Non-pigmented ciliary epithelial cell (primary cell): Measurements from ENCODE around the gene COCH.
A peak's percentile ranks its signal among the peaks of the same experiment; 100 is the strongest.
"Not testable (repeated sequence)": the region's sequence is repeated elsewhere in the genome, so short reads cannot be mapped to it uniquely, and the experiment has no call there.

ENCODE experiments used
- DNase-seq: peaks from one replicate; pipeline ENCODE4 v3.0.0-alpha.2; 2010; ENCODE audit warnings: low read depth

COCH gene

DNA sequence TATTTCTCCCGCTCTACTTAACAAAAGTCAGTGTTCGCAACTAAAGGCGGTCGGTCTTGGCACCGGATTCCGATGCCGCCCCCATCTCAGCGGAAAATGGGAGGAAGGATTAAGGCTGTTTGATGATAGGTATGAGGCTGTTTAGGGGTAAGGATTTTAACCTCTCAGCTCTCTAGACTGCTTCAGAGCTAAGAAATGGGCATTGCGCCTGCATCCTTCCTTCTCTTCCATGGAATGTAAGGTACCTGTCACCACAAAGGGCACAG is 1.4 kb downstream of the COCH start:
- DNase-seq: no peak

DNA sequence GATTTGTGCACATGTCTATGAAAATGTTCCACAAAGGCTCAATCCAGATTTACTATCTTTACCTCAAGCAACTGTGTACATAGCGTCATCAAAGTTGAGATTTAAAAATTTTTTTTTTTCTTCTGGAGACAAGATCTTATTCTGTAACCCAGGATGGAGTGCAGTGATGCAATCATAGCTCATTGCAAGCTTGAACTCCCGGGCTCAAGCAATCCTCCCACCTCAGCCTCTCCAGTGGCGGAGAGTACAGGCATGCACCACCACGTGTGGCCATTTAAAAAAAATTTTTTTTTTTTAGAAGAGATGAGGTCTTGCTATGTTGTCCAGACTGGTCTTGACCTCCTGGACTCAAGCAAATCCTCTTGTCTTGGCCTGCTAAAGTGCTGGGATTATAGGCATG is 2.3 kb downstream of the COCH start:
- DNase-seq: no peak

DNA sequence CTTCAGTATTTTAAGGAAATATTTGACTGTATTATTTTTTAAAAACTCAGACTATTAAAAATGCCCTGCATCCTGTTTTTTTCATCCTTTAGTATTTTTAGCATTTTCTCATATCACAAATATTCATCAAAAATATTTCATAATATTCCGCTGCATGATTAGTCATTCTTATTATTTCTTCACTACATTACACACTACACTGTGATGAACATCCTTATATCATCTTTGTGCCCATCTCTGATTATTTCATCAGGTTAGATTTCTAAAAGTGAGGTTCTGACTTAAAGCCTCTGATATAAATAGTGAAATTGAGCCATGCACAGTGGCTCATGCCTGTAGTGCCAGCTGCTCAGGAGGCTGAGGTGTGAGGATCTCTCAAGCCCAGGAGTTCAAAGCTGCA is 8.1 kb downstream of the COCH start:
- no peak for DNase-seq

GRCh38 chr14:30883508-30884294 is 9.3 kb downstream of the COCH start:
- no peak for DNase-seq

- no peak for DNase-seq
Observed at GRCh38 chr14:30884901-30885300, 10.5 kb downstream of the COCH start.

DNA sequence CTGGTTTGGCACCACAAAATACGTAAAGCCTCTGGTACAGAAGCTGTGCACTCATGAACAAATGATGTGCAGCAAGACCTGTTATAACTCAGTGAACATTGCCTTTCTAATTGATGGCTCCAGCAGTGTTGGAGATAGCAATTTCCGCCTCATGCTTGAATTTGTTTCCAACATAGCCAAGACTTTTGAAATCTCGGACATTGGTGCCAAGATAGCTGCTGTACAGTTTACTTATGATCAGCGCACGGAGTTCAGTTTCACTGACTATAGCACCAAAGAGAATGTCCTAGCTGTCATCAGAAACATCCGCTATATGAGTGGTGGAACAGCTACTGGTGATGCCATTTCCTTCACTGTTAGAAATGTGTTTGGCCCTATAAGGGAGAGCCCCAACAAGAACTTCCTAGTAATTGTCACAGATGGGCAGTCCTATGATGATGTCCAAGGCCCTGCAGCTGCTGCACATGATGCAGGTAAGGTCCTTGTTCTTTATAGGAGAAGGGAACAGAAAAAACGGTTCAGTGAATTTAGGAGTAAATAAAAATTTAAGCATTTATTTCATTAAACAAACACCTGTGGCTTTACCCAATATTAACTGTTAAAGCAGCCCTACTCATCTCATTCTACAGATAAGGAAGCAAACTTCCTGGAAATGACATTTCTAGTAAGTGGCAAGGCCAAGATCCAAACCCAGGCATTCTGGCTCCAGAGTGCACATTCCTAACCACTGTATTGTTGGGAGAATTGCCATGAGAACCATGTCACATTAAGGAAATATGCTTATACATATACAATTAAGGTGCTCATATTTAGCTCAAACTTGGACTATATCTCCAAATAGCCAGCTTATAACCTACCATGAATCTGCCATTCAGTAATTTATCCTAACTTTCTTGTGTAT is 11.7 kb downstream of the COCH start:
- no peak for DNase-seq

- no peak for DNase-seq
Observed at GRCh38 chr14:30888480-30889243, 14.3 kb downstream of the COCH start.

- DNase-seq: no peak
Observed at GRCh38 chr14:30889244-30889594, 14.9 kb downstream of the COCH start.

DNA sequence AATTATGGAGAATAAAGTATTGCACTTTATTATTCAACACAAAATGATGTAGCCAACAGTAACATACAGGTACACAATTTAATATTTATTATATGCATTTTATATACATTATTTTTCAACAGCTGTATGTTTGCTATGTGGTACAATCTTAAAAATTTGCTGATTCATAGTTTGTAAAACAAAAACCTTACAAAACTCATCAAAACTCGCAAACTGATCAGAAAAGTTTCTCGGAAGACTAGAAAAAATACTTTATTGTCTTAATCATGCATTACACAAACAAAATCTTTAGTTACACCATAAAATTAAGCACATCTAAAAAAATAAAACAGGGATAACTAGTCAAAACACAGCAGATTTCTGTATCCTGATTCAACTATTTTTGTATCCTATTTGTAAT is 19.5 kb downstream of the COCH start:
- DNase-seq: no peak

GRCh38 chr14:30894923-30895515 is 20.7 kb downstream of the COCH start:
- DNase-seq: no peak

DNA sequence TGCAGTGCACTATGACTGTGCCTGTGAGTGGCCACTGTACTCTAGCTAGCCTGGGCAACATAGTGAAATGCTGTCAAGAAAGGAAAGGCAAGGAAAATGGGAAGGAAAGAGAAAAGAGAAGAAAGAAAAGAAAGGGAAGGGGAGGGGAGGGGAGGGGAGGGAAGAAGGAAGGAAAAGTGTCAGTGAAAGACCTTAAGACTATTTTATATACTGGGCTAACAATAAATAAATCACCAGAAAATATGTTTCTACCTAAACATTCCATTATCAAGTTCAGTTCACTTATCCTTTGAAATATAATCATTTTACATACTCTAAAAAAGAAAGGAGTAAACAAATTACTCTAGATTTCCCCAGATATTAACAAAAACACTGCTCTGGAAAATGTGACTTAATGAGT is 22.1 kb downstream of the COCH start:
- no peak for DNase-seq

DNA sequence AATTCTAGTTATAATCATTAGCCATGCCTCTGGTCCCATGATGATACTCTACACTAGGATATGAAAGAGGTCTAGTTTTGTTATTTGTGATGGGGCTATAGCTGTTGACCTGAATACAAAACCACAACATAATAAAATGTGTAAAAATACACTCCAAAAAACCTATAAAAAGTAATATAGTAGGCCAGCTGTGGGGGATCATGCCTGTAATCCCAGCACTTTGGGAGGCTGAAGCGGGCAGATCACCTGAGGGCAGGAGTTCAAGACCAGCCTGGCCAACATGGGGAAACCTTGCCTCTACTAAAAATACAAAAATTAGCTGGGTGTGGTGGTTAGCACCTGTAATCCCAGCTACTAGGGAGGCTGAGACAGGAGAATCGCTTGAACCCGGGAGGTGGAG is 22.8 kb downstream of the COCH start:
- DNase-seq: not testable (repeated sequence)

DNA sequence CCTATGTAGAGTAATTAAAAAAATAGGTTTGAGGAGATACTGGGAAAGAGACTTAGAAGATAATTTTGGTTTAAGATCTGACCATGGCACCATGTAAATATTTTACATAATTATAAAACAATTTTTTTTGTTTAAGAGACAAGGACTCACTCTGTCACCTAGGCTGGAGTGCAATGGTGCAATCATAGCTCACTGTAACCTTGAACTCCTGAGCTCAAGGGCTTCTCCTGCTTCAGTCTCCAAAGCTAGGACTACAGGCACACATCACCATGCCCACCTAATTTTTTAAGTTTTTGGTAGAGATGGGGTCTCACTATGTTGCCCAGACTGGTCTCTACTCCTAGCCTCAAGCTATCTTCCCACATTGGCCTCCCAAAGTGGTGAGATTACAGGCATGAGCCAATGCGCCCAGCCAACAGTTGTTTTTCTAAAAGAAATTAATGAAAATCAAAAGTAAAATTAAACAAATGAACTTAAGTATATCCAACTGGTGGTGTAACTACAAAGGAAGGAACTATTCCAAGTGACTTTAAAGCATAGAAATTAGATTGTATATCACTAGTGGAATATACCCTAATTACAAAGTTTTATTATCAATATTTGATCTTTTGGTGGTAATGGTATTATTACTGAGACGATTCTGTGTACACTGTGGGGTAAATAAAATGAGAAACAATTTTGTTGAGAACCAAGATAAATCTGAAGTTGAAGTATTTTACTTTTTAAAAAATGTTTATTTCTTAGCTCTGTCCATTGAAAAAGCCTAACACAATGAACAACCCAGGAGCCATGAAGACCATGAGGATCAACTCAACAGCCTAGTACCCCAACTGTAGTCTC is 29.1 kb downstream of the COCH start:
- DNase-seq: no peak

- DNase-seq: peak; percentile 6
Observed at GRCh38 chr14:30906752-30907658, 32.6 kb downstream of the COCH start.

DNA sequence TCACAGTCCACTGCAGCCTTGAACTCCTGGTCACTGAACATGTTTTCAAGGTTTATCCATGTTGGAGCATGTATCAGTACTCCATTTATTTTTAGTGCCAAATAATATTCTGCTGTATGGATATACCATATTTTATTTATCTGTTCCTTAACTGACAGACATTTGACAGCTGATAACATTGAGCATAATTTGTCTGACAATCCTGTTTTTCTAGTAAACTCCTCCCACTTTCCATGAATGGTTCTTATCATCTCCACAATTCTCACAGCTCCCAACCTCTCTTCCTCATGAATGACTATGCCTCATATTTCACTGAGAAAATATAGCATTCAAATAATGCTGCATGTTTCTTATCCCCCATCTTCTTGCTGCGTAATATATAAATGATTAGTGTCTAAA is 33.3 kb downstream of the COCH start:
- no peak for DNase-seq

- no peak for DNase-seq
Observed at GRCh38 chr14:30908826-30909225, 34.5 kb downstream of the COCH start.

DNA sequence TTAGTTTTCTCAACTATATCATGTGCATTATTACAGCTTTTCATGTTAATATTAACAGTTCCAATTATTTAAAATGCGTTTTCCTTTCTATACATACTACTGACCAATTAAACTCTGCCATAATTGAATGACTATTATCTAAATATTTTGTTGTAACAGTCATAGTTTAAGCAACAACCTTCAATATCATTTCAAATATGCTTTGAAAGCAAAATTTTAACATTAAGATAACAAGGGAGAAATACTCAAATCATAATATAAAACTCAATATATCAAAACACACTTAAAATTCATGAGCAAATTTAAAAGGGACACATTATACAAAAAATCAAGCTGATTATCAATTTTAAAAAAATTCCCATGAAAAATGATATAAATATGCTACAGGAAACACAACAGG is 40.5 kb downstream of the COCH start:
- DNase-seq: no peak

- no peak for DNase-seq
Observed at GRCh38 chr14:30915596-30915995, 41.2 kb downstream of the COCH start.

DNA sequence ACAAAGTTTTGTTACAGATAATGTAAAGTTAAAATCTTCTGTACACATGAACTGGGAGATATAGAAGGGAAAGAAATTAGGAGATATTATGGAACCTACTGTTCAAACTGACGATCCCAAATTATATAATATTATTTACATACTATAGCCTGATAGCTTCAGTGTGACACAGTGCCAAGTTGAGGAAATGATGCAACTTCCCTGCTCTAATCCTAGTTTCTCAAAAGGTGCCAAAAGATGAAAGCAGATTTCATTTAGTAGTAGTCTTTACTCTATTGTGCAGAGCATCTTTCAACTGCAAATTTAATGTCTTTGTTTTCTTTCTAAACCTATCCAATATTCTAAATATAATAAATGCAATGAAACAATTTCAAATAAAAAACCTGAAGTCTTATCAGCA is 46.9 kb downstream of the COCH start:
- DNase-seq: no peak

DNA sequence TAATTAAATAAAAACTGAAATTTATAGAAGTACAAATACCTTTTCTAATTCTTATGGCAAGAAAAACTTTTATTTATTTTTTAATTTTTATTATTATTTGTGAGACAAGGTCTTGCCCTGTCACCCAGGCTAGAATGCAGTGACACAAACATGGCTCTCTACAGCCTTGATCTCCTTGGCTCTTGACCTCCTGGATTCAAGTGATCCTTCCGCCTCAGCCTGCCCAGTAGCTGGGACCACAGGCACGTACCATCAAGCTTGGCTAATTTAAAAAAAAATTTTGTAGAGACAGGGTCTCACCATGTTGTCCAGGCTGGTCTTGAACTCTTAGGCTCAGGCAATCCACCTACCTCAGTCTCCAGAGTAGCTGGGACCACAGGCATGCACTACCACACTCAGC is 47.4 kb downstream of the COCH start:
- no peak for DNase-seq

- DNase-seq: no peak
Observed at GRCh38 chr14:30925254-30925653, 50.9 kb downstream of the COCH start.
